GM13976 (cell line): ENCODE measurements around the gene FEV.

Experiments used
- DNase-seq: peaks from one replicate; pipeline ENCODE4 v3.0.0; 2012; ENCODE audit warnings: low spot score
- CTCF ChIP-seq: IDR thresholded peaks from 2 replicates; pipeline ENCODE4 v1.5.1; 2012; ENCODE audit warnings: borderline replicate concordance, mild to moderate bottlenecking; ENCODE audit not compliant: insufficient read depth; ENCODE audit errors: extremely low read depth, missing control alignments, control extremely low read depth
- in situ Hi-C: fragments of 300-500 bp; cut with MboI; formaldehyde crosslinking; loops from one replicate; pipeline ENCODE4 v1.12.0; 2022; ENCODE audit warnings: low sequenced_read_pairs, mixed read lengths, inconsistent platforms; ENCODE audit not compliant: unreplicated experiment

Gene FEV

GRCh38 chr2:219003979-219004378 is 19.0 kb upstream of the FEV start:
- TF ChIP-seq CTCF: no peak
- DNase-seq: no peak
- in situ Hi-C loops: no loop called here

DNA sequence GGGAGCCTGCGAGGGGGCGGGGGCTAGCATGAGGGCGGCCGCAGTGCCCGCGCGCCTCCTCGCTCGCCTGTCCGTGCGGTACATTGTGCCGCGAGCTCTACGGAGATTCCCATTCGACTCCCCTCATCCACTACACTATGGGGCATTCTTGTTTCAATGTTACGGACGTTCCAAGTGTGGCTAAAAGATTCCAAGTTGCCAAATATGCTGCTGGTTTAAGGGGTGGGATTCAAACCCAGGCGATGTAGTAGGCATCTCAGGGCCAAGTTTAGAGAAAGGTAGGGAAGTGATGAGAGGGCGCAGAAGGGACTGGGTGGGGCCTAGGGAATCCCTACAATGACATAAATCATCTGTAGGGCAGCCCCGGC is 18.3 kb upstream of the FEV start:
- DNase-seq: no peak
- in situ Hi-C loops: no loop called here
- TF ChIP-seq CTCF: peak; percentile 33

DNA sequence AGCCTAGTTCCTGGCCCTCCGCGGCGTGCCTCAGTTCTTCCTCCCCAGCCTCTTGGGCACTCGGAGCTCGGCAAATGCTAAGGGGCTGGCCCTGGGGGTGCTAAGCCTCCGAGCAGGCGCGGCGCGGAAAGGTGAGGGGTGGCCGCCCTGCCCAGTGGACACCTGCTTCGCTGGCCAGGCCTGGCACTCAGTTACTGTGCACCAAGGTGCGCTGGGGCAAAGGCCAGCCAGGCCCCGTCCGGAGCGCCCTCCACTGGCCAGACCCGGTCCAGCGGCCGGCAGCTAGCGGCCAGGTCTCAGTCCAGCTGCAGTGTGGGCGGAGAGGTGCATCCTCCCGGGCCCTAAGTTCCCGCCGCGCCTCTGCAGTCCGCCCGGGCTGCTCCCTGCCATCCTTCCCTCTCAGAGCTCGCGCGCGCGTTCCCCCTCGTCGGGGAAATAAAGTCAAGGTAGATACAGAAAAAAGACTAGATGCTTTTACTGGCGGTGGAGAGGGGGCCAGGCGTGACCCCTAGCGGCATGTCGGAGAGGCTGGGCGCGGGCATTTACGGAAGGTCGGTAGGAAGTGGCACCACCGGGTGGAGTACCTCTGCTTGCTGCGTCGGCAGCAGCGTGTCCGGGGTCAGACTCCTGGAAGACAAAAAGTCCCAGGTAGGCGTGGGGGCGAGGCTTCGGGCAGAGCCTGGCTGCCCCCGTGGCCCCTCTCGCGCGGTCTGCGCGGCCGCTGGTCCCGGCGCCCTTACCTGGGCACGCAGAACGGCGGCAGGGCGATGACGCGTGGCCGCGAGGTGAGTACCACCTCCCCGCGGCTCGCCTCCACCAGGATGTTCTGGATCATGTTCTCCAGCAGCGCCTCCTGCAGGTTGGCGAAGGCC is 17.6 kb upstream of the FEV start:
- peak; percentile 78 for DNase-seq
- in situ Hi-C loops: no loop called here
- peak; percentile 68 for TF ChIP-seq CTCF

DNA sequence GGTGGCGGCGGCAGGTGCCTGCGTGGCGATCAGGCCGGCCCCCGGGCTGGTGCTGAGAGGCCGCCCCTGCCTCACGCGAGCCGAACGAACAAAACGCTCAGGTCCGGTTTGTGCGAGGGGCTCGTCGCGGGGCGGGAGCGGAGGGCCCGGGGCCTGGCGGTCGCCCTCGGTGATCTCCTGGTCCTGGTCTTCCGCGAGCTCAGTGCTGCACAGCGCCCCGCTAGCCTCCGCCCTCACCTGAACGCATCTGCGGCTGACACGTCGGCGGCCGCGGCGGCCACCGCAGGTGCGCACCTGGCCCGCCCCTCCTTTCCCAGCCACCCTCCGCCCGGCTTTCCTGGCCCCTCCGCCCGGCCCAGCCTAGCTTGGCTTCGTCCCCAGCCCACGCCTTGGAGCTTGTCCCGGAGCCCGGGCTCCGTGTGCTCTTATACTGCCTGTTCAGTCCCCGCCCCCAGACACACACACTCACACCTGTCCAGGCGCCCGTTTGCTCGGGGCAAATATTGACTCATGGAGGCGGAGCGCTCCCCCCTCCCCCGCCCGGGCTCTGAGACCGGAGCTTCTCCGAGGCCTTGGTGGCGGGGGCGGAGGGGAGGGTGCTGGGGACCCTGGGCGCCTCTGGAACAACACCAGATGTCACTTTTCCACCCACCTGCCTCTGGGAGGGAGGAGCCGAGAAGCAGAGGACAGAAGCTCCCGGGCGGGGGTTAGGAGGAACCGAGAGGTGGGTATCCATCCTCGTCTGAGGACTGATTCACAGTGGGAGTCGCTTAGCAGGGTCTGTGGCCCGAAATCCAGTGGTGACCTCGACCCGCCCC is 16.8 kb upstream of the FEV start:
- no peak for TF ChIP-seq CTCF
- peak; percentile 70 for DNase-seq
- in situ Hi-C loops: no loop called here

- DNase-seq: no peak
- no peak for TF ChIP-seq CTCF
- in situ Hi-C loops: no loop called here
These were observed 16.2 kb upstream of the FEV start for GRCh38 chr2:219001100-219001576.

- TF ChIP-seq CTCF: no peak
- no peak for DNase-seq
- in situ Hi-C loops: no loop called here
These were observed 15.6 kb upstream of the FEV start for GRCh38 chr2:219000569-219000960.
